Liver (tissue), 9 donors: Measurements from ENCODE around the gene ANKRD2. TPM values are rescaled to one million over a fixed set of nuclear protein-coding genes. Genes with fewer than 3 reads are reported as not detected.

Experiments
- DNase-seq: peaks from one replicate; pipeline ENCODE4 v3.0.0-alpha.2; 2017; ENCODE audit warnings: low spot score
- H3K27ac ChIP-seq, 2 donors: one replicate each; pipeline ENCODE4 v1.7.0; 2013; ENCODE audit warnings: inconsistent platforms in 2 of 2, low read length in 2 of 2, control low read depth in 1 of 2, low read depth in 1 of 2, mild to moderate bottlenecking in 1 of 2
- H3K27me3 ChIP-seq, 4 donors: one replicate each; pipeline versions ENCODE4 v1.6.1 to v1.7.0; 2013; ENCODE audit warnings: low read length in 3 of 4, inconsistent platforms in 1 of 4, mild to moderate bottlenecking in 1 of 4, moderate library complexity in 1 of 4; ENCODE audit not compliant: control insufficient read depth in 4 of 4, insufficient read depth in 4 of 4
- H3K36me3 ChIP-seq, 4 donors: one replicate each; pipeline versions ENCODE4 v1.6.1 to v1.7.0; 2013; ENCODE audit warnings: low read length in 3 of 4, mild to moderate bottlenecking in 3 of 4, low read depth in 1 of 4, moderate library complexity in 1 of 4; ENCODE audit not compliant: control insufficient read depth in 4 of 4, insufficient read depth in 3 of 4
- H3K4me1 ChIP-seq, 4 donors: one replicate each; pipeline versions ENCODE4 v1.6.1 to v1.7.0; 2013; ENCODE audit warnings: low read length in 3 of 4, mild to moderate bottlenecking in 3 of 4, moderate library complexity in 1 of 4; ENCODE audit not compliant: control insufficient read depth in 4 of 4, insufficient read depth in 4 of 4
- H3K4me3 ChIP-seq, 3 donors: one replicate each; pipeline versions ENCODE4 v1.6.1 to v1.7.0; 2013; ENCODE audit warnings: low read length in 3 of 3, control low read depth in 1 of 3, low read depth in 1 of 3, mild to moderate bottlenecking in 1 of 3
- H3K9ac ChIP-seq, 2 donors: one replicate each; pipeline ENCODE4 v1.7.0; 2013; ENCODE audit warnings: low read length in 2 of 2, mild to moderate bottlenecking in 2 of 2, moderate library complexity in 2 of 2, control low read depth in 1 of 2, low read depth in 1 of 2
- H3K9me3 ChIP-seq, 4 donors: one replicate each; pipeline versions ENCODE4 v1.6.1 to v1.7.0; 2013; ENCODE audit warnings: low read length in 3 of 4; ENCODE audit not compliant: control insufficient read depth in 4 of 4
- ATF3 ChIP-seq: IDR thresholded peaks from 2 replicates; pipeline ENCODE4 v1.6.1; 2016; ENCODE audit warnings: antibody characterized with exemption
- CTCF ChIP-seq: fragments of 150-350 bp; IDR thresholded peaks from 2 replicates; pipeline ENCODE4 v1.5.1; 2017; ENCODE audit warnings: improper control_type of control experiment, low read depth, low read length; ENCODE audit not compliant: missing input control
- EGR1 ChIP-seq, 2 donors: IDR thresholded peaks; 2 replicates each; pipeline ENCODE4 v1.6.1; 2016 to 2018; ENCODE audit warnings: antibody characterized with exemption in 2 of 2, low read depth in 2 of 2
- FOXA1 ChIP-seq: IDR thresholded peaks from 2 replicates; pipeline ENCODE4 v1.6.1; 2016; ENCODE audit warnings: antibody characterized with exemption
- FOXA2 ChIP-seq: IDR thresholded peaks from 2 replicates; pipeline ENCODE4 v1.6.1; 2016; ENCODE audit warnings: antibody characterized with exemption
- GABPA ChIP-seq, 2 donors: IDR thresholded peaks in 1 of 2; conservative IDR thresholded peaks in 1 of 2; 2 replicates each; pipeline ENCODE4 v1.6.1; 2016; ENCODE audit warnings: antibody characterized with exemption in 2 of 2, mild to moderate bottlenecking in 1 of 2, moderate library complexity in 1 of 2
- HNF4A ChIP-seq, 2 donors: conservative IDR thresholded peaks; 2 replicates each; pipeline ENCODE4 v1.6.1; 2016; ENCODE audit warnings: antibody characterized with exemption in 2 of 2, mild to moderate bottlenecking in 2 of 2
- HNF4G ChIP-seq: IDR thresholded peaks from 2 replicates; pipeline ENCODE4 v1.6.1; 2016; ENCODE audit warnings: antibody characterized with exemption
- JUND ChIP-seq, 2 donors: IDR thresholded peaks; 2 replicates each; pipeline ENCODE4 v1.6.1; 2016; ENCODE audit warnings: antibody characterized with exemption in 2 of 2
- MAX ChIP-seq: IDR thresholded peaks from 2 replicates; pipeline ENCODE4 v1.6.1; 2016; ENCODE audit warnings: antibody characterized with exemption
- NR2F2 ChIP-seq: IDR thresholded peaks from 2 replicates; pipeline ENCODE4 v1.6.1; 2016; ENCODE audit warnings: antibody characterized with exemption
- RAD21 ChIP-seq, 2 donors: IDR thresholded peaks; 2 replicates each; pipeline ENCODE4 v1.6.1; 2016; ENCODE audit warnings: antibody characterized with exemption in 2 of 2, mild to moderate bottlenecking in 2 of 2
- REST ChIP-seq: IDR thresholded peaks from 2 replicates; pipeline ENCODE4 v1.6.1; 2016; ENCODE audit warnings: antibody characterized with exemption, mild to moderate bottlenecking
- RXRA ChIP-seq, 2 donors: IDR thresholded peaks; 2 replicates each; pipeline ENCODE4 v1.6.1; 2017 to 2018; ENCODE audit warnings: antibody characterized with exemption in 2 of 2, mild to moderate bottlenecking in 1 of 2
- TAF1 ChIP-seq: conservative IDR thresholded peaks from 2 replicates; pipeline ENCODE4 v1.6.1; 2016; ENCODE audit warnings: antibody characterized with exemption, mild to moderate bottlenecking
- YY1 ChIP-seq: IDR thresholded peaks from 2 replicates; pipeline ENCODE4 v1.6.1; 2016; ENCODE audit warnings: antibody characterized with exemption, mild to moderate bottlenecking
- ZBTB33 ChIP-seq: IDR thresholded peaks from 2 replicates; pipeline ENCODE4 v1.6.1; 2016; ENCODE audit warnings: antibody characterized with exemption
- WGBS: extraction: QIAGEN DNeasy Blood & Tissue Kit; methylation state at CpG from one replicate; pipeline ENCODE4 v1.1.7; 2013; 5-methylcytosine and 5-hydroxymethylcytosine counted together
- polyA plus RNA-seq, 2 donors: library from polyadenylated mRNA; stranded (reverse) in 1 of 2; unstranded in 1 of 2; fragments of 200-250 nt in 1 of 2; fragments of >200 nt in 1 of 2; fragmentation: Nextera tagmentation in 1 of 2; extraction: Ambion mirVana in 1 of 2; gene quantifications; one replicate each; pipeline versions ENCODE4 v1.2.1 to v1.2.3, GENCODE V29; 2013 to 2015
- total RNA-seq, 2 donors: library from RNA; depleted of rRNA; stranded (reverse); fragments of >200 nt; gene quantifications; one replicate each; pipeline ENCODE4 v1.2.3, GENCODE V29; 2014
- donor health status: healthy.
- donor health status: healthy.
- donor health status: healthy.
- donor health status: healthy.
- donor health status: healthy.

ANKRD2 gene
- total and polyA plus RNA-seq, 4 donors = not detected

- Histone ChIP-seq H3K4me1 (peaks cover 5 to 20% (median 10%) of the 10 kb centered on the region in 4 donors), H3K9ac (no peak overlapping the region), H3K9me3 (no peaks in the 10 kb centered on the region), H3K4me3 (no peak overlapping the region), H3K27me3 (no peaks in the 10 kb centered on the region), H3K27ac (no peak overlapping the region), H3K36me3 (peaks cover 0 to 11% (median 5%) of the 10 kb centered on the region in 4 donors)
- WGBS = 90% methylated on average over 5 of the region's 5 CpGs
- no peak for DNase-seq
- TF ChIP-seq NR2F2 = no peak
- no peak for TF ChIP-seq HNF4A (conservative IDR thresholded peaks at IDR 0.05)
- TF ChIP-seq HNF4G = no peak
- no peak for TF ChIP-seq GABPA (IDR thresholded peaks at IDR 0.05 in 1 of 2, conservative IDR thresholded peaks at IDR 0.05 in 1 of 2)
- TF ChIP-seq FOXA2 = no peak
- TF ChIP-seq JUND (IDR thresholded peaks at IDR 0.05) = no peak
- no peak for TF ChIP-seq FOXA1
Observed at GRCh38 chr10:97570789-97571471, 1.6 kb upstream of the ANKRD2 start.

GRCh38 chr10:97571622-97572021, 957 bp upstream of the ANKRD2 start:
- no peak for DNase-seq
- Histone ChIP-seq H3K27me3 (no peaks in the 10 kb centered on the region), H3K9ac (no peak overlapping the region), H3K4me1 (peaks cover 5 to 20% (median 10%) of the 10 kb centered on the region in 4 donors), H3K4me3 (no peak overlapping the region), H3K27ac (no peak overlapping the region), H3K9me3 (no peaks in the 10 kb centered on the region), H3K36me3 (peaks cover 0 to 11% (median 5%) of the 10 kb centered on the region in 4 donors)
- 93% methylated on average over 3 of the region's 3 CpGs for WGBS
- TF ChIP-seq MAX (no peak), ATF3 (no peak), ZBTB33 (no peak), RAD21 (IDR thresholded peaks at IDR 0.05) (no peak), HNF4A (conservative IDR thresholded peaks at IDR 0.05) (no peak), RXRA (IDR thresholded peaks at IDR 0.05) (no peak), TAF1 (no peak), EGR1 (IDR thresholded peaks at IDR 0.05; ENCODE audit: low read depth in 2 of 2) (no peak), GABPA (IDR thresholded peaks at IDR 0.05 in 1 of 2, conservative IDR thresholded peaks at IDR 0.05 in 1 of 2) (no peak), YY1 (no peak)

GRCh38 chr10:97573021-97573420, 442 bp downstream of the ANKRD2 start:
- Histone ChIP-seq H3K4me3 (no peak overlapping the region), H3K36me3 (peaks cover 0 to 11% (median 5%) of the 10 kb centered on the region in 4 donors), H3K9ac (no peak overlapping the region), H3K4me1 (peaks cover 5 to 20% (median 10%) of the 10 kb centered on the region in 4 donors), H3K27me3 (no peaks in the 10 kb centered on the region), H3K9me3 (no peaks in the 10 kb centered on the region), H3K27ac (no peak overlapping the region)
- WGBS = 97% methylated on average over 2 of the region's 2 CpGs
- DNase-seq = no peak
- TF ChIP-seq REST (no peak), HNF4A (conservative IDR thresholded peaks at IDR 0.05) (no peak), FOXA1 (no peak), RAD21 (IDR thresholded peaks at IDR 0.05) (no peak), RXRA (IDR thresholded peaks at IDR 0.05) (no peak), ATF3 (no peak), ZBTB33 (no peak), CTCF (no peak)
